HEK293 (cell line): ENCODE results near the gene LETM1.

ENCODE experiments used
- CTCF ChIP-seq: fragments of 450-650 bp; formaldehyde crosslinking; IDR thresholded peaks from 2 replicates; pipeline ENCODE4 v1.5.1; 2016; ENCODE audit warnings: missing biosample characterization, missing genetic modification characterization
- ZBTB26 ChIP-seq: fragments of 450-650 bp; formaldehyde crosslinking; optimal IDR thresholded peaks from 2 replicates; pipeline ENCODE3; 2016; ENCODE audit warnings: missing biosample characterization, mild to moderate bottlenecking, missing genetic modification characterization
- ZBTB7A ChIP-seq: fragments of 450-650 bp; formaldehyde crosslinking; IDR thresholded peaks from 2 replicates; pipeline ENCODE4 v1.5.1; 2016; ENCODE audit warnings: low read depth, missing biosample characterization, missing genetic modification characterization
- ZBTB8A ChIP-seq: fragments of 450-650 bp; formaldehyde crosslinking; IDR thresholded peaks from 2 replicates; pipeline ENCODE4 v1.5.1; 2016; ENCODE audit warnings: missing biosample characterization, missing genetic modification characterization
- ZNF214 ChIP-seq: fragments of 450-650 bp; formaldehyde crosslinking; IDR thresholded peaks from 2 replicates; pipeline ENCODE4 v1.5.1; 2017; ENCODE audit warnings: missing biosample characterization, mild to moderate bottlenecking, missing genetic modification characterization, borderline replicate concordance
- ZNF449 ChIP-seq: fragments of 450-650 bp; formaldehyde crosslinking; IDR thresholded peaks from 2 replicates; pipeline ENCODE4 v1.5.1; 2017; ENCODE audit warnings: missing biosample characterization, mild to moderate bottlenecking, missing genetic modification characterization, moderate library complexity
- ZNF701 ChIP-seq: fragments of 450-650 bp; formaldehyde crosslinking; IDR thresholded peaks from 2 replicates; pipeline ENCODE4 v1.5.1; 2016; ENCODE audit warnings: missing biosample characterization, missing genetic modification characterization

GRCh38 chr4:1879485-1879884, 23.5 kb upstream of the LETM1 start:
- TF ChIP-seq CTCF (tag by site-specific recombination) (no peak), ZBTB7A (tag by site-specific recombination) (no peak), ZNF214 (tag by site-specific recombination) (no peak), ZNF449 (tag by site-specific recombination) (no peak), ZBTB8A (tag by site-specific recombination) (no peak), ZNF701 (no peak), ZBTB26 (tag by site-specific recombination) (no peak)
